Esophagus squamous epithelium (tissue), 5 donors: ENCODE measurements around the gene LBX2. TPM values are rescaled to one million over a fixed set of nuclear protein-coding genes. Genes with fewer than 3 reads are reported as not detected.
A peak's percentile ranks its signal among the peaks of the same experiment; 100 is the strongest.
"Not testable (repeated sequence)": the region's sequence is repeated elsewhere in the genome, so short reads cannot be mapped to it uniquely, and the experiment has no call there.

Experiments used
- DNase-seq: peaks from one replicate; lab custom pipeline; 2025; lab: John Stamatoyannopoulos, UW
- H3K27ac ChIP-seq, 4 donors: fragments of 200-600 bp; sonication (generic); one replicate each; pipeline ENCODE4 v1.5.1; 2016 to 2019; ENCODE audit warnings: mild to moderate bottlenecking in 1 of 4
- H3K27me3 ChIP-seq, 4 donors: fragments of 200-600 bp; sonication (generic); 1 replicate in 3 of 4; 2 replicates in 1 of 4; pipeline versions ENCODE4 v1.5.1 to v1.6.0; 2017 to 2021; ENCODE audit warnings: antibody characterized with exemption in 1 of 4
- H3K36me3 ChIP-seq, 3 donors: fragments of 200-600 bp; sonication (generic); one replicate each; pipeline ENCODE4 v1.5.1; 2016 to 2019
- H3K4me1 ChIP-seq, 3 donors: fragments of 200-600 bp; sonication (generic); one replicate each; pipeline ENCODE4 v1.5.1; 2017 to 2019
- H3K4me3 ChIP-seq, 4 donors: fragments of 200-600 bp; sonication (generic); 1 replicate in 3 of 4; 2 replicates in 1 of 4; pipeline ENCODE4 v1.5.1; 2016 to 2019; ENCODE audit warnings: mild to moderate bottlenecking in 2 of 4, moderate library complexity in 1 of 4
- H3K9me3 ChIP-seq, 3 donors: fragments of 200-600 bp; sonication (generic); one replicate each; pipeline ENCODE4 v1.5.1; 2016 to 2019
- CTCF ChIP-seq, 6 experiments: fragments of 450-650 bp in 4 of 6; fragments of 200-600 bp in 2 of 6; sonication (generic) in 2 of 6; IDR thresholded peaks; one replicate each; pipeline ENCODE4 v1.5.1; 2016 to 2019; ENCODE audit warnings: antibody characterized with exemption in 6 of 6, mild to moderate bottlenecking in 4 of 6, moderate library complexity in 4 of 6
- POLR2A ChIP-seq, 4 donors: fragments of 450-650 bp; IDR thresholded peaks; one replicate each; pipeline ENCODE4 v1.6.1; 2017; ENCODE audit warnings: antibody characterized with exemption in 4 of 4, mild to moderate bottlenecking in 4 of 4, moderate library complexity in 3 of 4
- WGBS, 2 donors: methylation state at CpG; one replicate each; pipeline ENCODE4 v1.1.5; 2018; 5-methylcytosine and 5-hydroxymethylcytosine counted together
- intact Hi-C: fragments of 100-400 bp; cut with DNase I; formaldehyde crosslinking; loops from one replicate; pipeline ENCODE4 v1.15.0; 2022
- total RNA-seq, 4 donors: library from RNA; depleted of rRNA; stranded (reverse); fragments of >200 nt; gene quantifications; one replicate each; pipeline ENCODE4 v1.1.0, GENCODE V29; 2016
- donor health status: DM: yes; HTN: yes; CAD: no.

The LBX2 gene
- total RNA-seq, 4 donors from 2014 or later: 0.38 to 0.57 TPM; not detected in 2

- H3K4me3 ChIP-seq: peak within 1 kb of the TSS; percentile 51 to 86 (median 68)
- no peaks in the 10 kb centered on the region for H3K27me3 ChIP-seq
- WGBS, 2 donors: 0 to 1% methylated on average over 20 to 24 of the region's 66 CpGs
- DNase-seq: peak; percentile 60
- peaks cover 9 to 29% (median 10%) of the 10 kb centered on the region in 3 donors for H3K36me3 ChIP-seq
- H3K9me3 ChIP-seq: no peaks in the 10 kb centered on the region
- H3K4me1 ChIP-seq: peaks cover 6 to 27% (median 19%) of the 10 kb centered on the region in 3 donors
- intact Hi-C loops: no loop called here
- peak within 1 kb of the TSS; percentile 88 to 92 (median 91) for H3K27ac ChIP-seq
- peak in 3 of 4 donors; percentile 28 to 78 (median 62) for TF ChIP-seq POLR2A (IDR thresholded peaks at IDR 0.05)
- TF ChIP-seq CTCF (IDR thresholded peaks at IDR 0.05): peak in 1 of 6 experiments; percentile 17
Measured at GRCh38 chr2:74472086-74472944, 27.1 kb downstream of the LBX2 start, which contains the start of gene MRPL53. TSS of gene MRPL53 (minus strand) at chr2:74472680. CDS start at chr2:74472660, 20 bp downstream.

- no peaks in the 10 kb centered on the region for H3K9me3 ChIP-seq
- peaks cover 9 to 26% (median 10%) of the 10 kb centered on the region in 3 donors for H3K36me3 ChIP-seq
- DNase-seq: no peak
Measured at GRCh38 chr2:74471332-74472065, 27.9 kb downstream of the LBX2 start.

GRCh38 chr2:74470742-74471141 lies 28.7 kb downstream of the LBX2 start:
- 91 to 94% methylated on average over 4 to 8 of the region's 12 CpGs for WGBS, 2 donors
- H3K9me3 ChIP-seq, DNase-seq, H3K4me3 ChIP-seq, intact Hi-C loops, H3K27ac ChIP-seq, H3K27me3 ChIP-seq: not testable (repeated sequence)
- Histone ChIP-seq H3K4me1 (peaks cover 6 to 32% (median 24%) of the 10 kb centered on the region in 3 donors), H3K36me3 (peaks cover 9 to 19% (median 10%) of the 10 kb centered on the region in 3 donors)

More at GRCh38 chr2:74471332-74472065, 27.9 kb downstream of the LBX2 start:
- Histone ChIP-seq H3K4me3 (peak overlapping the region; percentile 51 to 86 (median 68)), H3K27me3 (no peaks in the 10 kb centered on the region), H3K4me1 (peaks cover 6 to 27% (median 19%) of the 10 kb centered on the region in 3 donors), H3K27ac (peak overlapping the region; percentile 88 to 92 (median 91))
- TF ChIP-seq CTCF (IDR thresholded peaks at IDR 0.05) (no peak), POLR2A (IDR thresholded peaks at IDR 0.05) (no peak)
- 39 to 52% methylated on average over 12 of the region's 16 CpGs for WGBS, 2 donors
- intact Hi-C loops: no loop called here

GRCh38 chr2:74464406-74464805 lies 35.0 kb downstream of the LBX2 start:
- no peak for TF ChIP-seq CTCF (IDR thresholded peaks at IDR 0.05)
- no peak for TF ChIP-seq POLR2A (IDR thresholded peaks at IDR 0.05)
- Histone ChIP-seq H3K9me3 (no peaks in the 10 kb centered on the region), H3K27ac (peak overlapping the region; percentile 79 to 91 (median 84)), H3K27me3 (no peaks in the 10 kb centered on the region), H3K4me1 (peaks cover 13 to 36% (median 19%) of the 10 kb centered on the region in 3 donors), H3K36me3 (peaks cover 0 to 29% (median 7%) of the 10 kb centered on the region in 3 donors), H3K4me3 (peak overlapping the region; percentile 77 to 92 (median 81))
- no peak for DNase-seq
- 0% methylated on average over 1 to 5 of the region's 13 CpGs for WGBS, 2 donors
- intact Hi-C loops: no loop called here

GRCh38 chr2:74462786-74463105 lies 36.7 kb downstream of the LBX2 start:
- Histone ChIP-seq H3K27ac (no peak overlapping the region), H3K4me1 (peaks cover 21 to 45% (median 25%) of the 10 kb centered on the region in 3 donors), H3K4me3 (no peak overlapping the region), H3K27me3 (no peaks in the 10 kb centered on the region), H3K36me3 (peaks cover 0 to 29% (median 7%) of the 10 kb centered on the region in 3 donors), H3K9me3 (no peaks in the 10 kb centered on the region)
- no peak for TF ChIP-seq POLR2A (IDR thresholded peaks at IDR 0.05)
- TF ChIP-seq CTCF (IDR thresholded peaks at IDR 0.05): no peak
- 100% methylated on average over 1 of the region's 4 CpGs; no CpG with 5 or more reads in 1 of the 2 donors for WGBS, 2 donors
- intact Hi-C loops: no loop called here
- DNase-seq: no peak
